NCI-H226 (cell line): ENCODE data around the gene CEP57.
"Not testable (repeated sequence)": the region's sequence is repeated elsewhere in the genome, so short reads cannot be mapped to it uniquely, and the experiment has no call there.

ENCODE experiments used
- DNase-seq: peaks from one replicate; pipeline ENCODE4 v3.0.0-alpha.2; 2015

The CEP57 gene

GRCh38 chr11:95799546-95799945 lies 9.2 kb downstream of the CEP57 start:
- no peak for DNase-seq

- no peak for DNase-seq
Measured at GRCh38 chr11:95800438-95800837, 10.1 kb downstream of the CEP57 start.

GRCh38 chr11:95802806-95803205 lies 12.5 kb downstream of the CEP57 start:
- DNase-seq = no peak

- no peak for DNase-seq
Measured at GRCh38 chr11:95803973-95804372, 13.7 kb downstream of the CEP57 start.

GRCh38 chr11:95805869-95806268 lies 15.6 kb downstream of the CEP57 start:
- DNase-seq = no peak

- not testable (repeated sequence) for DNase-seq
Measured at GRCh38 chr11:95806464-95806863, 16.2 kb downstream of the CEP57 start.

GRCh38 chr11:95811052-95811451 lies 20.8 kb downstream of the CEP57 start:
- DNase-seq = not testable (repeated sequence)

- no peak for DNase-seq
Measured at GRCh38 chr11:95816037-95816436, 25.7 kb downstream of the CEP57 start.

- DNase-seq = peak; percentile 60
Measured at GRCh38 chr11:95821640-95822039, 31.3 kb downstream of the CEP57 start.

GRCh38 chr11:95827696-95828095 lies 37.4 kb downstream of the CEP57 start:
- no peak for DNase-seq

- peak; percentile 68 for DNase-seq
Measured at GRCh38 chr11:95829580-95830259, 39.4 kb downstream of the CEP57 start.

- peak; percentile 77 for DNase-seq
Measured at GRCh38 chr11:95831198-95831883, 41.0 kb downstream of the CEP57 start.

- DNase-seq = peak; percentile 67
Measured at GRCh38 chr11:95832763-95833162, 42.5 kb downstream of the CEP57 start.

- no peak for DNase-seq
Measured at GRCh38 chr11:95833378-95833777, 43.1 kb downstream of the CEP57 start.

- DNase-seq = no peak
Measured at GRCh38 chr11:95835351-95835750, 45.1 kb downstream of the CEP57 start.

GRCh38 chr11:95835768-95836488 lies 45.6 kb downstream of the CEP57 start:
- peak; percentile 74 for DNase-seq

GRCh38 chr11:95845167-95845566 lies 54.9 kb downstream of the CEP57 start:
- no peak for DNase-seq

GRCh38 chr11:95849087-95849825 lies 59.0 kb downstream of the CEP57 start:
- DNase-seq = peak; percentile 61

- DNase-seq = no peak
Measured at GRCh38 chr11:95850137-95850536, 59.8 kb downstream of the CEP57 start.

GRCh38 chr11:95853138-95853537 lies 62.8 kb downstream of the CEP57 start:
- DNase-seq = no peak

- DNase-seq = no peak
Measured at GRCh38 chr11:95853862-95854261, 63.6 kb downstream of the CEP57 start.

- not testable (repeated sequence) for DNase-seq
Measured at GRCh38 chr11:95854362-95854761, 64.1 kb downstream of the CEP57 start.

GRCh38 chr11:95860024-95860423 lies 69.7 kb downstream of the CEP57 start:
- DNase-seq = not testable (repeated sequence)
